ENCODE data around the gene GINS2.
A peak's percentile ranks its signal among the peaks of the same experiment; 100 is the strongest.

GINS2 gene

DNA sequence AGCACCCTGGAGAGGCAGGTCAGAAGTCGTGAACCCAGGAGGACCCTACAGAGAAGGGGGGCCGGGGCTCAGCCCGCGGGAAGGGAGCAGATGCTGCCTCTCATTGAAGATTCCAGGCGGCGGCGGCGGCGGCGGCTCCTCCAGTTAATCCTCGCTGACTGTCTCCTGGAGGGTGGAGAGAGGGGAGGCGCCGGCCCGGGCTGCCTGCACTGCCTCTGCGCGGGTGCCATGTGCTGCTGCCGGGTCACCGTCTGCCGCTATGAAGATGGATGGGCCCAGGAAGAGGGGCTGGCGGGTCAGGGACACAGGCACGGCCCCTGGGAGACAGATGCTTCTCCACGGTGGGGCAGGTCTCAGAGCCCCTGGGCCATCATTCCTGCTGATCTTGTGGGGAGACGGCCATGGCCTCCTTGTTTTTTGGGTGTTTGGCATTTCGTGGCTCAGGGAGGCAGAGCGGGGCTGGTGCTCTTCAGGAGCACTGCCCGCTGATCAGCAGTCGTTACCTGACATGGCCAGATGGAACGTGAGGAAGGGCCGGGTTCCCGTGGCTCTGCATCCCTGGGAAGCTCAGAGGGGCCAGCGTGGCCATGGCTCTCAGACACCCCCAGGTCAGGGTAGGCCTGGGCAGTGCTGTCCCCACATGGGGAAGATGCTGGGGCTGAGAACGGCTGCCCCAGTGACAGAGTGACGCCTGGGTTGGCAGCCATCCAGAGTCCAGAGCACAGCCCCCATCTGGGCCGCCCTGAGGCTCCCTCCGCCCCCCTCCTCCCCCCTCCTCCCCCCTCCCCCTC, 36.1 kb downstream of the GINS2 start:
- DNase-seq: peak; percentile 93

DNA sequence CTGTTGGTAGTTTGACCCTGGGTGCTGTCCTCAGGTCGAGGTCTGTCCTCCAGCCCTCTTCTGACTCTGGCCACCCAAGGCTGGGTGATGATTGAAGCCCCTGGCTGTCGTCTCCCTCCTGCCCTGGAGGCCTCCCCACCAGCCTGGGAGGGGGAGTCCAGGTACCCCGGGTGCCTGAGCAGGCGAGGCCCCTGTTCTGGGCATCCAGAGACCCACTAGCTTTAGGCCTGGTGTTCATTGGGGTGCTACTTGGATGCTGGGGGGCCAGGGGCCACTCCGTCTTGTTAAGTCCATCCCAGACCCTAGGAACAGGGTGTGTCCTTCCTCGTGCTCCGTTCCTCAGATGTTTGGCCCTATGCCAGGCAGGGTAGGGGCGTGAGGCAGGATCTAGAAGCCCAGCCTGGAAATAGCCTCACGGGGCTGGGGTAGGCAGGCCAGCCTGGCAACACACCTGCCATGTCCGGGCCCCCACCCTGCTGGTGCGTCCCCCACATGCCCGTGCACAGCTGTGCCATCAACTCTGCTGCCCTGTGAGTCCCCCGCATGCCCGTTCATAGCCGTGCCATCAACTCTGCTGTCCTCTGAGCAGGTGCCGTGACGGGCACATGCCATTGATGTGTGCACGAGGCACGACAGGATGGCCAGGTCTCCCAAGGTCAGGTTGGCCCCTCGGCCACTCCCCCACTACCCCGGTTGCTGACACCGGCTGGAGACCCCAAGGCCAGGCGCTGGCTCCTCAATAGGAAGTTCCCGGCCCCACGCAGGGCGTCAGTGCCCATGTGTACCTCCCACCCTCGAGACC, 36.9 kb downstream of the GINS2 start:
- DNase-seq: peak; percentile 83

DNA sequence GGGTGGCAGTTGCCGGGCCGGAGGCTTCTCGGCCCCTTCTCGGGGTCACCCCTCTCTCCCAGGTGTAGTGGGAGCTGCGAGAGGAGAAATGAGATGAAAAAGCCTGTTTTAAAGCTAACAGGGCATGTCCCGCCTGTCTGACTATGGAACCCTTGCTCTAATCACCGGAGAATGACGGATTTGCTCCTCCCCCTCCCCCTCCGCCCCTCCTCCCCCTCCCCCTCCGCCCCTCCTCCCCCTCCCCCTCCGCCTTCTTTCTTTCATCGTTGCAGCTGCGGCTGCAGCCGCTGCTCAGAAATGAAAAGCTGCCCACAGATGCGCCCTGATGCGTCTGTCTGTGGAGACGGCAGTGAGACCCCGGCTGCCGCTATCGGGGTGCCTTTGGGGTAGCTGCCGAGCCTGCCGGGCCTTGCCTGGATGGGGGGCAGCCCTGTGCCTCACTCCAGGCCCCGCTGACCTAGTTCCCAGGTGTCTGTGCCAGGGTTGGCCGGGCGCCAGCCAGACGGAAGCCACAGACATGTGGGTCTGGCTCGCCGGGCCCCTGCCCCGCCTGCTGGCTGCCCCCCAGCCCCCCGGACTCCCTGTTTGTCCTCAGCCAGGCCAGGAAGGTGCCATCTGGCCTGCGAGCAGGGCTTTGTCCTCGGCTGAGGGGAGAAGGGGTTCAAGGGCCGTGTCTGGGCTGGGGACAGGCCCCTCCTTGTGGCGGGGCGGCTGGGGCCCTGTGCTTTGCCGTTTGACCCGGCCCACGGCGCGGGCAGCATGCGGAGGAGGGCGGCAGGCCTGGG, 37.7 kb downstream of the GINS2 start:
- peak; percentile 87 for DNase-seq

DNA sequence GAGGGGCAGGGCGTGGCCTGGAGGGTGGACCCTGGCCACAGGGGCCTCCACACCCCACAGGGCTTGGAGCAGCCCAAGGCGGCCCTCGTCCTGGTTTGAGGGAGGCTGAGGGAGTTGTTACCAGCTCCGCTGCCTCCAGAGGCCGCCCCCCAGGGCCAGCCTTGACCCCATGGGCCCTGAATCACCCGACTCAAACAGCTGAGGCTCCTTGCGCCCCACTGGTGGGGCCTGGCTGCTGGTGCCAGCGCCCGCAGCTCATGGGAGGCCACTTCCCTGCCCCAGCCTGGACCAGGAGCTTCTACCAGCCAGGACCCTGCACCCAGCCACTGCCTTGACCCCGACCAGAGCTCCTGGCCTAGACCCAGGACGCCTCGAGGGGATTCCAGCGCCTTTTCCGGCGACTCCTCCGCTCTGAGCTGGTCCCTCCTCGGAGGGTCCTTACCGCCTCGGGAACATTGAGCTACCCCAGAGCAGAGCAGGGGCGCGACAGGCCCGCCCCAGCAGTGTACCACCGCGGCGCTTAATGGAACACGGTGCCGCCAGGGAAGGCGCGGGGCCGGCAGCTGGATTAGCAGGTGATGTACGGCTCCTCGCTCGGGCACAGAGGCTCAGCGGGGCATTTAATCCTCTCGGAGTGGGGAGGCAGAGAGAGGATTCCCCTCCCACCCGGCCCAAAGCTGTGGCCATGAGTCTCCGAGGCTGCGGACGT, 38.5 kb downstream of the GINS2 start:
- DNase-seq: peak; percentile 35

DNA sequence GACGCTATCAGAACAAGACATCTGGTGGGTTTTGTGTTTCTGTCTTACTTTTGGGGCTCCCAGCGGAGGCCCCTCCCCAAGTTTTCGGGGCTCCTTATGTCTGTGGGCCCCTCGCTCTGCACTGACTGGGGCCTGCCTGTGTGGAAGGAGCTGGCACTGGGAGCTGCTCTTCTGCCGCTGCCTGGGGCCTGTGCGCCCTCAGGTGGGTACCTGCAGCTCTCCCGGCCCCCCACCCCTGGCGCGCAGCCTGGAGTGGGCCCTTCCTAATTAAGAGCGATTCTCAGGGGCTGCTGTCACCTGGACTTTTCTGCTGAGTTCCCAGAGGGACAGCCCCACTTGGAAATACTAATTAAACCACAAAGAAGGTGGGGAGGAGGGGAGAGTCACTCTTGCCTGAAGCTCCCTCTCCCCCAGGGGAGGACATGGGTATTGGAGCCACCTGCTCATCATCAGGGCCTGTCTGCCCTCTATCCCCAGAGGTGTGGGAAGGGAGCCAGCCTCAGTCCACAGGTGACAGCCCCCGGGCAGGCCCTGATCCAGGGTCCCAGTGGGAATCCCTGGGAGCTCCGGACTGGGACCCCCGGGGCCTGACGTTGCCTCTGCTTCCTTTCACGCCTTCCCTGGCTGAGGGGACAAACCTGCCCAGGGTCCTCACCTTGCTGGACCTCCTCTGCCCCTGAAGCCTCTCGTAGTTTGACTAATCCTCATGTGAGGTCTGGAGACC, 39.2 kb downstream of the GINS2 start:
- peak; percentile 54 for DNase-seq

DNA sequence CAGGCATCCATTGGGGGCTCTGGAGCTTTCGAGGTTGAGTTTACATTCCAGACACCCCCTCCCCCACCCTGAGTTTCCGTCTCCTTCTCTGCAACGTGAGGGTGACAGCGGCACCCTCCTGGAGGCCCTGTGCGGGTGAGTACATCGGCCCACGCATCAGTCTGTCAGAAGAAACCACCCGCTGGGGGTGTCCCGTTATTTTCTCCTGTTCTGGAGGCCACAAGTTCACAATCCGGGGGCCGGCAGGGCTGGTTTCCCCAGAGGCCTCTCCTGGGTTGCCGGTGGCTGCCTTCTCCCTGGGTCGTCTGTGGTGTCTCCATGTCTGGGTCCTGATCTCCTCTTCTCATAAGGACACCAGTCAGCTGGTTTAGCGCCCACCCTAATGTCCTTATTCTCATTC, 39.9 kb downstream of the GINS2 start:
- DNase-seq: no peak

DNA sequence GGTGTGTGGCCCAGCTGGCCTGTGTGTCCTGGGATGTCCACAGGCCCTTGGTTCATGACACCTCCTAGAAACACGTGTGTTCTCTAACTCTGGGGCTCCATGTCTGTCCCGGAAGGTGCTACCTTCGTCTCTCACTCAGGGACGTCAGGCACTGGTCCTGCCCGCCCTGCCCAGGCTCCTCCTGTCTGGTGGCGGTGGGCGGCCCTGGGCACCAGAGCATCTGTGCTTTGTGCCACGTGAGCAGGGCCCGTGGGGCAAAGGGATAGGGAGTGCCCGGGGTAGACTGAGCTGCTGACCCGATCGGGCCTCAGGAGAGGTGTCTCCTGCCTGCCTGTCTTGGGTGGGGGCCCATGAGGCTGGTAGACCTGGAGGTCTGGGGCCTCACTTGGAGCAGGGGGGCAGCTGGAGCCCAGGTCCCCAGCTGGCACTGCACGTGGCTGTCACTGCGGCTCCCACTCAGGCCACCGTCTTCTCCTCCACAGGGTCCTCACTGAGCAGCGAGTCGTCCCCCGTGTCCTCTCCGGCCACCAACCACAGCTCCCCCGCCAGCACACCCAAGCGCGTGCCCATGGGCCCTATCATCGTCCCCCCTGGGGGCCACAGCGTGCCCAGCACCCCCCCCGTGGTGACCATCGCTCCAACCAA, 40.6 kb downstream of the GINS2 start:
- no peak for DNase-seq

DNA sequence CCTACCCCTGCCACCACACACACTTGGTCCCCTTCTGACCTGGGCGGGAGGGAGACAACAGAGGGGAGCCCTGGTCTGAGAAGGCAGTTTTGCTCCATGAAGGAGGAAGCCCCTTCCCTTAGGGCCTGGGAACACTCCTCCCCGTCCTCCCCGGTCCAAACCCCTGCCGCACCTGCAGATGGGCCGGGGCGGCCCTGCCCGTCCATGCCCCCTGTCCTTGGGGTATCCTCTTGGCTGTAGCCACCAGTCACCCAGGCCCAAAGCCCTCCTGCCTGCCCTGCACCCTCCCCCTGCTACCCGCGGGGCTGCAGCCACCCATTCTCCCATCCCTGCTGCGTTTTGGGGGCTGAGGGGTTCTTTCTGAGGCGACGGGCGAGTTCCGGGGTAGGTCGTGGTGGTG, 41.8 kb downstream of the GINS2 start:
- no peak for DNase-seq

DNA sequence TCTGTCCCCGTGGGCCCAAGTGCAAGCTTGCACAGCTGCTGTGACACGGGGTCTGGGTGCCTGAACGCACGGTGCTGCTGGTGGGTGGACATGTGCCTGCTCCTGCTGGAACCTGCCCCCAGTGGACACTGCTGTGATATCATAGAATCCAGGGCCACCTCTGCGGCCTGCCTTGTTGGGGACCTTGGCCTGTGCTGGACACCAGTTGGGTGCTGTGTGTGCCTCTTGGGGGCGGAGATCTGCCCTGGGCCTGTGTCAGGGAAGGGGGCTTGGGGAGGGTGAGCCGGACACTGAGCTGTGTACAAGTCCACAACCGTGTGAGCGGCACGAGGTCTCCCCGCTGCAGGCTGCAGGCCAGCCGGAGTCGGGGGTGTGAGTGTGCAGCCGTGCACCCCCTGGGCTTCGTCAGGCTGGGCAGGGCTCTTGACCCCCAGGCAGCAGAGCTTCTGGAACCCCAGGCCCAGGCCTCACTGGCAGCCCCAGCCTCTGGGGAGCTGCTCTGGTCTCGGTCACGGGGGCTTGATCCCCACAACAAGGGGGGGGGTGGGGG, 42.3 kb downstream of the GINS2 start:
- no peak for DNase-seq

DNA sequence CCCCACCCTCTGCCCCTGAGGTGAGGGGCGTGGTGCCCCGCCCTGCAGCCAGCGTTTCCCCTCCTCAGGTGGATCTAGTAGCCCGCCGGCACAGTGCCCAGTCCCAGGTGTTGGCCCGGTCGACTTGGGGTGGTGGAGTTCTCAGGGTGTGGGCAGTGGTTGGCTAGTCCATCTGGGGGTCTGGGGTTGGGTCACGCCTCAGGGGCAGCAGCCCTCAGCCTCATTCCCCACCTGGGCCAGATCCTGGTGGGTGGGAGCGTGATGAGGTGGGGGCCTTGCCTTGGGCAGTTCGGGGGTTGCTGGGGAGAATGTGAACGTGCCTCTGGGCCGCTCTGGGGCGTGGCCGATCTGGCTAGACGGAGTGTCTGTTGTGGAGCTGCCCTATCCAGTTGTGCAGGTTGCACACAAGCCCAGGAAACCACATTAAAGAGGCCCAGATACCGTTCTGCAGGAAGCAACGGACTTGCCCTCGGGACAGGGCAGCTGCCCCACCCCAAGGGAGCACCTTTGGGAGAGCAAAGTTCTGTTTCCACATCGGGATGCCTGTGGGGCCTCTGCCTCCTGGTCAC, 43.6 kb downstream of the GINS2 start:
- no peak for DNase-seq

DNA sequence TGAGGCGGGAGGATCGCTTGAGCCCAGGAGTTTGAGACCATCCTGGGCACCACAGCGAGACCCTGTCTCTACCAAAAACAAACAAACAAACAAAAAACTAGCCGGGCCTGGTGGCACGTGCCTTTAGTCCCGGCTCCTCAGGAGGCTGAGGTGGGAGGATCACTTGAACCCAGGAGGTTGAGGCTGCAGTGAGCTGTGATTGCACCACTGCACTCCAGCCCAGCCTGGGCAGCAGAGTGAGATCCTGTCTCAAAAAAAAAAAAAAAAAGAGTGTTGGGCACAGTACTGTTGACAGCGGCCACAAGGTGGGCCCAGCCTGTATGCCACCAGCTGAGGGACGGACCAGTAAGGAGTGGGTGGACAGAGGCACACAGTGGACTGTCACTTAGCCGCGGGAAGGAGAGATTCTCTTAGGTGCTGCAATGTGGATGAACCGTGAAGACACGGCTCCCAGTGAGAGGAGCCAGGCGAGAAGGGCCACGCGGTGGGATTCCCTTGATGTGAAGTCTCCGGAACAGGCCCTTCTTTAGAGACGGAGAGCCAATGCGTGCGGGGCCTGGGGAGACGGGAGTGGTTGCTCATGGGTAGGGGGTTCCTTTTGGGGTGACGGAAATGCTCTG, 44.6 kb downstream of the GINS2 start:
- no peak for DNase-seq

DNA sequence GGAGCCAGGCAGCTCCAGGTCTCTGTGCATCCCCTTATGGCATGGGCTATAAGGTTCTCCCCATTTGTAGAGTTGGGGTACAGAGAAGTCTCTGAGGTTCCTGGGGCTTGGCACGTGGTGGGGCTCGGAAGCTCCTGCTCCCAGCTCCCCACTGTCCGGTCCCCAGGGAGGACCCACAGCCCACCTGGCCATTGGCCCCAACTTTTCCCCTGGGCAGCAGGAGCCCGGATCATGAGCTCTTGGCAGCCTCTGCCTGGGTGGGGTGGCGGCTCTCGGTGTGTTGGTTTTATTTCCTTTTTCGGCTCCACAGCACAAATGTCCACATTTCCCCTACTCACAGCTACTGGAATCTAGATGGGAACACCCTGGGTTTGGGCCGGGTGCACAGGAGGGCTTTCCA, 45.1 kb downstream of the GINS2 start:
- no peak for DNase-seq

DNA sequence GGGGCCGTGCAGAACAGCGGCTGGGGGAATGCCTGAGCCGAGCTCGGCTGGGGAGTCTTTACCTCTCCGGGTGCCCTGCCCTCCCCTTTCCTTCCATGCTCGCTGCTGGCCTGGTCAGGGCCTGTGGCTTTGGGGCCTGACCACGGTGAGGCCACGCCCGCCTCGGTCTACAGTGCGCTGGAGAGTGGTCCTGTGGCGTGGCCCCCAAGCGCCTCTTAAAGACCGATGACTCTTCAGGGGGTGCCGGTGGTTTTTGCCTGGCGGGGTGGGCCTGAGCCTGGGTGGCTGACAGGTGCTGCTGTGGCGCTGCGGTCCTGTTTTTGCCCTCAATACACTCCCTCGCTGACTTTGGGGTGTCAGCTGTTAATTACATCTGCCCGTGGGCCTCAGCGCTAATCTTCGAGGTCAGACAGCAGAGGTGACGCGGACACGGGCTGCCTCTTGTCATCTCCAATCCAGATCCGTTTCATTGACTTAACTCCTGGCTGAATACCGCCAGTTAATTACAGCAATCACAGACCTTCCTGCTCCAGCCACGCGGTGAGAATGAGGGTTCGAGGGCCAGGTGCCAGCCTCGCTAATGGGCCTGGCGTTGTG, 45.9 kb downstream of the GINS2 start:
- DNase-seq: peak; percentile 76

DNA sequence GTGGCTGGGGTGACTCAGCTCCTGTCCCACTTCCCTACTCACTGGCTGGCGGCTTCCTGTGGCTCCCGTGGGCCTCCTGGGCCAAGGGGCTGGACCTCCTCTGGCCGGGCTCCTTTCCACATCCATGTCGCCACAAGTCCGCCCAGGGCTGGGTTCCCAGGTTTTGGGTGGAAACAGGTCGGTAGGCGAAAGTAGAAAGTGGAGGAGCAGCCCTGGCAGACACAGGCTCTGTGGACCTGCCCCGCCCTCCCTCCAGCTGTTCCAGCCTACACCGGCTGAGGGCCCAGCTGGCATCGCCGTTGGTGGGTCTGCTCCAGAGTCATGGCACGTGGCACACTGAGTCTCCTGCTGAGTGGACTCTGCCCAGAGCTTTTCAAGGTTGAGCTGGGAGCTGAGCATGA, 47.0 kb downstream of the GINS2 start:
- DNase-seq: no peak

DNA sequence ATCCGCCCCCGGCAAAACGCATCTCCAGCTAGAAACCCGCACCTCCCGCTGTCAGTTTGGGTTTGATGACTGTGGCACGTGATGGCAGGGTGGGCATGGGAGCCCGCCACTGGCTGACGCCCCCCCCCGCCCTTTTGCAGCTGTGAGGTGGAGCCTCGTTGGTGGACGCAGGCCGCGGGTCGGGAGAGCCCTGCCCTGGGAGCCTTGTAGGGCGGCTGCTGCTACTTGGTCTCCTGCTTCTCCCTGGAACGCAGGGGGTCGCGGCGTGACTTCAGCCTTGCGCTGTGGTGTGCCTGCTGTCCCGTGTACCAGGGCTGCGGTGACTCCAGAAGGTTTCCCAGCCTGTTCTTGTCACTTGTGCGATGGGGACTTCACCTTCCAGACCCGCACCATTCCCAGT, 47.4 kb downstream of the GINS2 start:
- no peak for DNase-seq

DNA sequence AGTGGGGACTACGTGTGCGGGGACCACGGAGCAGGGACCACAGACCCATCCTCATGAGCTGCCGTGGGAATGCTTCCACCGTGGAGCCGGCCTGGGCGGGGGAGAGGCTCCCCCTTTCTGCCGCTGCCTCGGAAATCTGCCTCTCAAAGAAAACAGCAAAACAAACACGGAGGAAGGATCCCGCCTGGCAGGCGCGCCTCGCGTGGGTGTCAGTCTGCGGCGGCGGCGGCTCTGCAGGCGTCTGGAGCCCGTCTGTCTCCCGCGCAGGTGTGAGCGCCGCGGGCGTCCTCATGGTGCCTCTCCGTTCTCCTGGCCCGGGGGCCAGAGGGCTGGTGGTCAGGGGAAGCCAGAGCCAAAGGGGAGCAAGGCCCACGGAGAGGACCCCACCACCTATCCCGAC, 48.2 kb downstream of the GINS2 start:
- DNase-seq: no peak

DNA sequence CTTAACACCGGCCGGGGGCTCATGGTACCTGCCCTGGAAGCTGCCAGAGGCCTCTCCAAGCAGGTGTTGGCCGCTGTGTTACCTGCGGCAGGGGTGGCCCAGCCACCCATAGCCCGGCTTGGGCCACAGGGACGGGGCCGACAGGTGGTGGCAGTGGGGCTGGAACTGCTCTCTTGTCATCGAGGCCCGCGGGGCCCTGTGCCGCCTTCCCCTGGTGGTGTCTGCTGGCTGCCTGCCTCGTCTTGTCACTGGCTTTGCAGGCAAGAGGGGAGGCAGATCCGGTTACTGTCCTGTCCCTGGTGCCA, 48.5 kb downstream of the GINS2 start:
- DNase-seq: no peak

DNA sequence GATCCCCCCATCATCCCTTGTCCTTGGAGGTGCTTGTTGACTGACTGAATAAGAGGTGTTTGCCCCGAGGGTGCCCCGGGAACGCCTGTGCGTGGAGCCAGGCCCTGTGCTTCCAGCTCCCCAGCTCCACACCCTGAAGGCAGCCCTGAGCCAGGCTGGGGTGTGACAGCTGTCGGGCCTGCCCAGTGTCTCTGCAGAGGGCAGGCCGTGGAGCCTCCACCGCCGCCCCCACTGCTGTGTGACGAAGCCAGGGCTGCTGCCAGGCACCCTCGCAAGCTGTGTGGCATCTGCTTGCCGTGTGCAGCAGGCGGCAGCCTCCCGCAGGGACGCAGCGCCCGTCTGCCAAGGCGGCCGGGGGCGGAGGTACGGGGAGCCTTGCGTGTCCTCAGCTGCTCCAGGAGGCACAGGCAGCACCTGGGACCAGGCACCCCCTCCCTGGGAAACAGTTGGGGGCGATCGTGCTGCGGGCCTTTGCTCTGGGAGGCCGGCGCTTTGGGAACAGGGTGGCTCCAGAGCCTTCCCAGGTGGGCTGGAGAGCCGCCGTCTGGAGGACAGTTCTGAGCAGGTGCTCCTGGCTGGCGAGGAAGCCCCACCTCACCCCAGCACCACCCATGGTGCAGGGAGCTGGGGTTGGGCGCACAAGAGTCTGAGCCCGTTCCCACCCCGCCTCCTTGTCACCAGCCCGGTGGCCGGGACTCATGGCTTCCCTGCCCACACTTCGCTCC, 49.1 kb downstream of the GINS2 start:
- peak; percentile 40 for DNase-seq

DNA sequence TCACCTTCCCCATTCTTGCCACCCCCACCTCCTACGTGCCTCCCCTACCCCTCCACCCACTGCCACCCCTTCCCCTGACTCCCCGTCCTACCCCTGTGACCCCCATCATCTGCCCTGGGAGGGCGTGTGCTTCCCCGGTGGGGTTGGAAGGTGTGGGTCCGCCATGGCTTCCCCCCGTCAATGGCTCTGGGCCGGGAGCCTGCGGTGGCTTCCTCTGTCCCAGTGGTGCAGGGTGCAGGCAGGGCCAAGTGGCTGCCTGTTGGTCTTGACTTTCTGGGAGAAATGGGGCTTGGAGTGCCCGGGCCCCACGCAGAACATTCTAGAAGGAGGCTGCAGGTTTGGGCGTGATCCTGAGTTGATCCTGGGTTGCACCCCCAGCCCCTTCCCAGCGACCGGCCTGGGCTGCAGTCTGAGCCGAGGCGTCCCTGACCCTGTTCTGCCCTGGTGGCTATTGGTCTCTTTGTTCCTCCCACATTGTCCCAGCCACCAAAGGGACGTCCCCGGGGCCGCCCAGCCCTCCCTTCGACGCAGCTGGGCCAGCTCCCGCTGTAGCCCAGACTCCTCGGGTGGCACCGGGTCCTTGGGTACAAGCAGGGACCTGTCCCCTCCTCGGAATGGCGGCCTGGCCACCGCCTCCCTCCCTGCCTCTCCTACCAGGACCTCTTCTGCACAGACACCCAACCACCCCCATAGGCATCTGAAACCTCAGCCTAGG, 49.9 kb downstream of the GINS2 start:
- no peak for DNase-seq

Data from eye (tissue), 1 donor.